ENCODE data around the gene TMEM139.
"Not testable (repeated sequence)": the region's sequence is repeated elsewhere in the genome, so short reads cannot be mapped to it uniquely, and the experiment has no call there.

TMEM139 gene

DNA sequence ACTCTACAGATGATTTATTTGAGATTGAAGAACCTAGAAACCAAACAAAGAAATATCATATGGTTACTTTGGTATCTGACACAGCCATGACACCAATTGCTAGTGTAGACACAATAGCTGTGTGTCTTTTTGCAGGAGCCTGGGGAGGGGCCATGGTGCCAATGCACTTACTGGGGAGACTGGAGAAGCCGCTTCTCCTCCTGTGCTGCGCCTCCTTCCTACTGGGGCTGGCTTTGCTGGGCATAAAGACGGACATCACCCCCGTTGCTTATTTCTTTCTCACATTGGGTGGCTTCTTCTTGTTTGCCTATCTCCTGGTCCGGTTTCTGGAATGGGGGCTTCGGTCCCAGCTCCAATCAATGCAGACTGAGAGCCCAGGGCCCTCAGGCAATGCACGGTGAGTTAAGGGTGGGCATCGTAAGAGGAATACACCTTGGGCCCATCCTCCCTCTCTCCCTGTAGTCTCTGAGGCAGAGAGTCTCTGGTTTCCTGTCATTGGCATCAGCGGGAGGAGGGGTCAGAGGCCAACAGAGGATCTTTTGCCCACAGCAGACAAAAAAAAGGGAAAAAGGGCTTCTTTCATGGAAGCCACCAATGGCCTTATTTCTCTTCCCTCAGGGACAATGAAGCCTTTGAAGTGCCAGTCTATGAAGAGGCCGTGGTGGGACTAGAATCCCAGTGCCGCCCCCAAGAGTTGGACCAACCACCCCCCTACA lies 1.2 kb downstream of the TMEM139 start:
- Histone ChIP-seq H3K9ac (ENCODE audit: low read length) (no peak overlapping the region), H3K27me3 (ENCODE audit: control insufficient read depth, insufficient read depth, low read length) (no peaks in the 10 kb centered on the region), H3K36me3 (ENCODE audit: control insufficient read depth, insufficient read depth, low read length) (no peaks in the 10 kb centered on the region), H3K27ac (ENCODE audit: low read depth, low read length) (no peak overlapping the region), H3K4me1 (ENCODE audit: control insufficient read depth, insufficient read depth, low read length) (peaks cover 14% of the 10 kb centered on the region), H3K4me3 (ENCODE audit: low read length) (no peak overlapping the region)

DNA sequence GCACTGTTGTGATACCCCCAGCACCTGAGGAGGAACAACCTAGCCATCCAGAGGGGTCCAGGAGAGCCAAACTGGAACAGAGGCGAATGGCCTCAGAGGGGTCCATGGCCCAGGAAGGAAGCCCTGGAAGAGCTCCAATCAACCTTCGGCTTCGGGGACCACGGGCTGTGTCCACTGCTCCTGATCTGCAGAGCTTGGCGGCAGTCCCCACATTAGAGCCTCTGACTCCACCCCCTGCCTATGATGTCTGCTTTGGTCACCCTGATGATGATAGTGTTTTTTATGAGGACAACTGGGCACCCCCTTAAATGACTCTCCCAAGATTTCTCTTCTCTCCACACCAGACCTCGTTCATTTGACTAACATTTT lies 1.7 kb downstream of the TMEM139 start:
- peaks cover 14% of the 10 kb centered on the region for H3K4me1 ChIP-seq (ENCODE audit: control insufficient read depth, insufficient read depth, low read length)
- no peak overlapping the region for H3K9ac ChIP-seq (ENCODE audit: low read length)
- H3K27me3 ChIP-seq (ENCODE audit: control insufficient read depth, insufficient read depth, low read length) = no peaks in the 10 kb centered on the region
- no peak overlapping the region for H3K27ac ChIP-seq (ENCODE audit: low read depth, low read length)
- no peak overlapping the region for H3K4me3 ChIP-seq (ENCODE audit: low read length)
- no peaks in the 10 kb centered on the region for H3K36me3 ChIP-seq (ENCODE audit: control insufficient read depth, insufficient read depth, low read length)

DNA sequence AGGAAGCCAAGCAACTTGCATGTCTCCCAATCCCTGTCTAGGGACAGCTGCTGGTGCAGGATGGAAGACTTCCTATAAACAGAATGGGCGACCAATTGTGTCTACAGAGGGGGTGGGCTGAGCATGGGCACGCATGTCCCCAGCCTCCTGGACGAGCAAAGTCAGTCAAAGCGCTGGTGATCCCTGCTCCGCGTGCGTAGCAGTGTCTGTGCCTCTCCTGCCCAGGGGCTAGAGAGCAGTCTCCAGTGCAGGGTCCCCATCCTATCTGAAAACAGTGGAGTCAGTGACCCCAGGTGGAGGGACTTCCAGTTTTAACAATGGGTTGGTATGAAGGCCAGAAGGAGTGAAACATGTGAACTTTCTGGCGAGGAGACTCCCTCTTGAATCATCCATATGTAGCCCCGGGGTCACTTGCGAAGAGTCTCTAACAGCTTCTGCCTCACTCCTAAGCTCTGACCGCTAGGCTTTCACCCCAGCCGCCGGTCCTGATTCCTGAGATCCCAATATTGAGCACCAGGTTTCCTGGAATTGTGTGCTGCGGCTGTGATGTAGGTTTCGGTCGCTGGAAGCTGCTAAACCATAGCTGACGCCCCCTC lies 2.7 kb downstream of the TMEM139 start:
- Histone ChIP-seq H3K27ac (ENCODE audit: low read depth, low read length) (peak overlapping the region; percentile 57), H3K4me3 (ENCODE audit: low read length) (peak overlapping the region; percentile 63), H3K9ac (ENCODE audit: low read length) (no peak overlapping the region), H3K36me3 (ENCODE audit: control insufficient read depth, insufficient read depth, low read length) (peaks cover 6% of the 10 kb centered on the region), H3K4me1 (ENCODE audit: control insufficient read depth, insufficient read depth, low read length) (peaks cover 14% of the 10 kb centered on the region), H3K27me3 (ENCODE audit: control insufficient read depth, insufficient read depth, low read length) (no peaks in the 10 kb centered on the region)

DNA sequence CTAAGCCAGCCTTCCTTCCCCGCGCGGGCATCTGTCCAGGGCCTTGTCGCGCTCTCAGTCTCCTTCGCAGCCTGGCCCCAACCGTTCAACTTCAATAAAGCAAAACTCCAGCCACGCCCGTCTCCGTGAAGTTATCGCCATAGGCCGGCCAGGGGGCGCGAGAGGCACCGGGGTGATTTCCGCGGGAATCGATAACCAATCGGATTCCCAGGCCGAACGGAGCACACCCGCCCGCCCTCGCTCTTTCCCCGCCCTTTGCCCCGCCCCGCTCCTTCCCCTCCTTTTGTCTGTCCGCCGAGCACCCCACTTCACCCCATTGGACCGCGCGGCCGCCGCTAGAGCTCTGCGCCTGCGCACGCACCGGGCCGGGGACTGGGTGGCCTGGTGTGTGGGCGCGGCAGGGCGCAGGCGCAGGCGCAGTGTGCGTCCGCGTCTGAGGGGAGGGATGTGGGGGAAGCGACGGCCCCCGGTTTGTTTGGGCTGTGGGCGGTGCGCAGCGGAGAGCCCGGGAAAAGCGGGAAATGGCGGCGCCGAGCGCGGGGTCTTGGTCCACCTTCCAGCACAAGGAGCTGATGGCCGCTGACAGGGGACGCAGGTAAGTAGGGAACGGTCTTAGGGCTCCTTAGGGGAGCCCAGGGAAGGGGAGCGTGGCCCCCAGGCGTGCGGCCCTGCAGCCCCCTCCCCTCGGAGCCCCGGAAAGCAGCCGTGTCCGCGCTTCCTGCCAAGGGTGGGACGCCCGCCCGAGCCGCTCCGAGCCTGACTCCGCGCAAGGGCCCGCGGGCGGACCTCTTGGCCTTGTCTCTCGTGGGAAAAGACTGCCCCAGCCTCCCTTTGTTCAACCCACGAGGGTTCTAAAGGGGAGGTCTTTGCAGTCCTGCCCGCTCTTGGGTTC lies 3.4 kb downstream of the TMEM139 start, which contains the start of gene CASP2:
TSS of gene CASP2 (plus strand) at position 417 of the 892 bp plus-strand sequence. CDS start at position 522, 105 bp downstream.
- peak within 1 kb of the TSS; percentile 68 for H3K9ac ChIP-seq (ENCODE audit: low read length)

DNA sequence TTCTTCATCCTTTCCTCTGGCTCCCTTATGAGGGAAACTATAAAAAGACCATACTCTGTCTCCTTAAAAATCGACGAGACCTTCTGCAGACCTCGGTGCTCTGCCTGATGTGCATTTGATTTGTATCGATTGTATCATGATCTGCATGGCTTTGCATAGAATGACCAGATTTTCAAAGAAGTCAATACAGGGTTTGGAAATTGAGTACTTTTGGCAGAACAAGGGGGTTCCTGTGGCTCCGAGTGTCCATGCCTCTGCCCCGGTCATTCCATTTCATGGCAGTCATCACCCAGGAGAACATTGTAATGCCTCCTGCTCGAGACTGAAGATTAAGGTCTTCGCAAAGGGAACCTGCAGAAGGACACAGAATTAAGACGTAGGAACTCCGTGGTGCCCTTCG lies 4.1 kb downstream of the TMEM139 start:
- peak overlapping the region; percentile 95 for H3K4me3 ChIP-seq (ENCODE audit: low read length)
- H3K9ac ChIP-seq (ENCODE audit: low read length) = peak overlapping the region; percentile 68
- H3K27ac ChIP-seq (ENCODE audit: low read depth, low read length) = peak overlapping the region; percentile 85
- H3K27me3 ChIP-seq (ENCODE audit: control insufficient read depth, insufficient read depth, low read length) = no peaks in the 10 kb centered on the region
- H3K4me1 ChIP-seq (ENCODE audit: control insufficient read depth, insufficient read depth, low read length) = peaks cover 14% of the 10 kb centered on the region
- peaks cover 11% of the 10 kb centered on the region for H3K36me3 ChIP-seq (ENCODE audit: control insufficient read depth, insufficient read depth, low read length)

More for the DNA sequence above, 3.4 kb downstream of the TMEM139 start, which contains the start of gene CASP2:
- H3K27ac ChIP-seq (ENCODE audit: low read depth, low read length) = peak within 1 kb of the TSS; percentile 85
- H3K27me3 ChIP-seq (ENCODE audit: control insufficient read depth, insufficient read depth, low read length) = no peaks in the 10 kb centered on the region
- peak within 1 kb of the TSS; percentile 95 for H3K4me3 ChIP-seq (ENCODE audit: low read length)
- H3K4me1 ChIP-seq (ENCODE audit: control insufficient read depth, insufficient read depth, low read length) = peaks cover 14% of the 10 kb centered on the region
- peaks cover 6% of the 10 kb centered on the region for H3K36me3 ChIP-seq (ENCODE audit: control insufficient read depth, insufficient read depth, low read length)

DNA sequence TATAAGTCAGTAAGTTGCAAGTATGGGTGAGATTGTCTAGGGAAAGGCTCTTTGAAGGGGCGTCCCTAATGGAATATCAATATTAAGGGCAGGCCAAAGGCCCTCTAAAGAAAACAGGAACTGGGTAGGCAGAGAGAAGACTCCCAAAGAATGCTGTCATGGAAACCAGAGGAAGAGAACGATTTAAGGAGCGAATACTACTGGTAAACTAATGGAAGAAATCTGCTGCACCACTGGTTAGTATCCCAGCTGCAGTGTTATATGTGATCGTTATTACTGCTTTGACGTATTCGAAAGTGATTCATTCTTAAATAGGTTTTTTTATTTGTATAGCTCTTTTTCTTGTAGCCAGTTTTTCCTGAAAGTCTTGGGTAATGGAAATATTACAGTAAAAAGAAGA lies 4.7 kb downstream of the TMEM139 start:
- H3K4me3 ChIP-seq (ENCODE audit: low read length) = peak overlapping the region; percentile 95
- H3K36me3 ChIP-seq (ENCODE audit: control insufficient read depth, insufficient read depth, low read length) = peaks cover 12% of the 10 kb centered on the region
- no peak overlapping the region for H3K27ac ChIP-seq (ENCODE audit: low read depth, low read length)
- no peaks in the 10 kb centered on the region for H3K27me3 ChIP-seq (ENCODE audit: control insufficient read depth, insufficient read depth, low read length)
- H3K9ac ChIP-seq (ENCODE audit: low read length) = no peak overlapping the region
- peaks cover 14% of the 10 kb centered on the region for H3K4me1 ChIP-seq (ENCODE audit: control insufficient read depth, insufficient read depth, low read length)

DNA sequence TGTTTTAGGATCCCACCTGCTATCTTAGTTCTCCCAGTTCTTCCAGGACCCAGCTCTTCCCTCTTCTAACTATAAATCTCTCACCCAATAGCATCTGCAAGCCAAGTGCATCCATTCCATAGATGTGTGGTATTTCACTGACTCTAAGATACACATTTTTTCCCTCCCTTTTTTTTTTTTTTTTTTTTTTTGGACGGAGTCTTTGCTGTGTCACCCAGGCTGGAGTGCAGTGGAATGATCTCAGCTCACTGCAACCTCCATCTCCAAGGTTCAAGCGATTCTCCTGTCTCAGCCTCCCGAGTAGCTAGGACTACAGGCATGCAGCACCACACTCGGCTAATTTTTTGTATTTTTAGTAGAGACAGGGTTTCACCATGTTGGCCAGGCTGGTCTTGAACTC lies 5.1 kb downstream of the TMEM139 start:
- Histone ChIP-seq H3K36me3 (ENCODE audit: control insufficient read depth, insufficient read depth, low read length) (peaks cover 16% of the 10 kb centered on the region), H3K4me1 (ENCODE audit: control insufficient read depth, insufficient read depth, low read length) (peaks cover 14% of the 10 kb centered on the region)
- not testable (repeated sequence) for H3K4me3 ChIP-seq (ENCODE audit: low read length); H3K9ac ChIP-seq (ENCODE audit: low read length); H3K27me3 ChIP-seq (ENCODE audit: control insufficient read depth, insufficient read depth, low read length); H3K27ac ChIP-seq (ENCODE audit: low read depth, low read length)

DNA sequence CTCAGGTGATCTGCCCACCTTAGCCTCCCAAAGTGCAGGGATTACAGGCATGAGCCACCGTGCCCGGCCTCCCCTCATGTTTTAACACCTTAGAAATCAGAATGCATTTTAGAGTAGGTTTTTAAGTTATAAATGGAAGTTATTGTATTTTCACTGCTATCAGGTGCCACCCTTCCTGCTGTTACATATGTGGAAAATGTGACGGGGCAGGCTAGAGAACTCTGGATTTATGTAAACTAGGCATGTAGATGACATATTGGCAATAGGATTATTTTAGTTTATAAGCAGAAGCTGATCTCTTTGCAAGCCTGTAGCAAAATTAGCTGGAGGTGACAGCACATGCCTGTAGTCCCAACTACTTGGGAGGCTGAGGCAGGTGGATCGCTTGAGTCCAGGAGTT lies 5.5 kb downstream of the TMEM139 start:
- Histone ChIP-seq H3K9ac (ENCODE audit: low read length) (no peak overlapping the region), H3K4me3 (ENCODE audit: low read length) (no peak overlapping the region)

DNA sequence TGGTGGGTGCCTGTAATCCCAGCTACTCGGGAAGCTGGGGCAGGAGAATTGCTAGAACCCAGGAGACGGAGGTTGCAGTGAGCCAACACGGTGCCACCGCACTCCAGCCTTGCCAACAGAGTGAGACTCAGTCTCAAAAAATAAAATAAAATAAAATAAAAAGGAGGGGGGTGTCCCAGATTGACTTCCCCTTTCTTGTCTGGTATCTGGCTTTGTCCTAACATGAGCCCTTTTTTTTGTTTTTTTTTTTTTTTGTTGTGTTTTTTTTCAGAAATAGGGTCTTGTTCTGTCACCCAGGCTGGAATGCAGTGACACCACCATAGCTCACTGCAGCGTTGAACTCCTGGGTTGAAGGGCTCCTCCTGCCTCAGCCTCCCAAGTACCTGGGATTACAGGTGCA lies 8.1 kb downstream of the TMEM139 start:
- Histone ChIP-seq H3K4me1 (ENCODE audit: control insufficient read depth, insufficient read depth, low read length) (peaks cover 9% of the 10 kb centered on the region), H3K36me3 (ENCODE audit: control insufficient read depth, insufficient read depth, low read length) (peaks cover 16% of the 10 kb centered on the region), H3K9ac (ENCODE audit: low read length) (no peak overlapping the region), H3K4me3 (ENCODE audit: low read length) (no peak overlapping the region), H3K27me3 (ENCODE audit: control insufficient read depth, insufficient read depth, low read length) (no peaks in the 10 kb centered on the region), H3K27ac (ENCODE audit: low read depth, low read length) (no peak overlapping the region)

More for the DNA sequence above, 5.5 kb downstream of the TMEM139 start:
- Histone ChIP-seq H3K4me1 (ENCODE audit: control insufficient read depth, insufficient read depth, low read length) (peaks cover 14% of the 10 kb centered on the region), H3K27me3 (ENCODE audit: control insufficient read depth, insufficient read depth, low read length) (no peaks in the 10 kb centered on the region), H3K36me3 (ENCODE audit: control insufficient read depth, insufficient read depth, low read length) (peaks cover 16% of the 10 kb centered on the region), H3K27ac (ENCODE audit: low read depth, low read length) (no peak overlapping the region)

DNA sequence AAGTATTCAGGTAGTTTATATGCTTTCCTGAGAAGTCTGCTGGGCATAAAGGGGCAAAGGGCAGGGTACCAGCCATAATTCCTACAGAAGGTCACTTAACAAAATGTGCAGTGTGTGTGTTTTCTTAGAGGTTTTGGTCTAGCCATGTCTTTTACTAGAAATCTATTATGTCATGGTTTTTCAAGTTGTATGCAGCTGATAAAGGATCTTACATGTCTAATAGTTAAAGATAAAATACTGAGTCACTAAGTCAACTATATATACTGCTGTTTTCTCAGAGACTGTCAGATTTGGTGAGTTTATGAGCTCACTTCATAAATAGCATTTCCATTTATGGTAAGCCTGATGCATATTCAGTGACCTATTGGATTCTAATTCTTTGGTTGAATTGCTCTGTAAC lies 11.1 kb downstream of the TMEM139 start:
- Histone ChIP-seq H3K36me3 (ENCODE audit: control insufficient read depth, insufficient read depth, low read length) (peaks cover 33% of the 10 kb centered on the region), H3K27ac (ENCODE audit: low read depth, low read length) (no peak overlapping the region), H3K27me3 (ENCODE audit: control insufficient read depth, insufficient read depth, low read length) (no peaks in the 10 kb centered on the region), H3K4me1 (ENCODE audit: control insufficient read depth, insufficient read depth, low read length) (no peaks in the 10 kb centered on the region), H3K9ac (ENCODE audit: low read length) (no peak overlapping the region), H3K4me3 (ENCODE audit: low read length) (no peak overlapping the region)

DNA sequence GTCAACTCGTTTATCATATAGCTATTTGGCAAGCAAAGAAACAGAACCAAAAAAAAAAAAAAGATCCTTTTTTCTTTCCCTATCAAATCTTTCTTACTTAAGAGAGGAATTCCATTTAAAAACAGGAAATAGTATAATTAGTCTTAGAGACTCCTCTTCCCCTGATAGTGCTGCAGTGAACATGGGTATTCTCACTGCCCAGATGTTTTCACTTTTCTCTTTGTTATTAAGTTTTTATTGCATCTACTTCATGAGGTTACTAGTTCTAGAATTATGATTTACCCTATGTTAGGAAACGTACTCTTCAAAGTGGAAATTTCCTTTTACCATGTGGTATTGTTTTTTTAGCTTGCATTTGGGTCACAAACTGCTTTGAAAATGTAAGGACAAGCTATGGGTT lies 11.9 kb downstream of the TMEM139 start:
- Histone ChIP-seq H3K9ac (ENCODE audit: low read length) (no peak overlapping the region), H3K36me3 (ENCODE audit: control insufficient read depth, insufficient read depth, low read length) (peaks cover 40% of the 10 kb centered on the region), H3K27me3 (ENCODE audit: control insufficient read depth, insufficient read depth, low read length) (no peaks in the 10 kb centered on the region), H3K4me3 (ENCODE audit: low read length) (no peak overlapping the region), H3K4me1 (ENCODE audit: control insufficient read depth, insufficient read depth, low read length) (no peaks in the 10 kb centered on the region), H3K27ac (ENCODE audit: low read depth, low read length) (no peak overlapping the region)

DNA sequence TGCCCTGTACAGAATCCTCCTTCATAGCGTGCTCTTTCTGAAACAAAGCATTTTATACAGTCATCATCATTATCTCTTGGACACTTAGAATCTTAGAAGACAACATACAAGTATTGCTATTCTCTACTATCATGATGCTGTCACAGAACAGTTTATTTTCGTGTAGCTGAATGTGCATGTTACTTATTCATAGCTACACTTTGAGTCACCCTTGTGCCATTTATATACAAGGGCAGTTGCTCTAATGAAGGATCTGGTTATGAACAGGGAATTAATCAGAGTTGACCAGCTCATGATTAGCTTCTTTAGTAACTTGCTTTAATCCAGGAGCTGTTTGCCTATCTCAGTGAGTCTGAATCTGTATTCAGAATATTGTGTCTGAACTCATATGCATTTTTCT lies 14.6 kb downstream of the TMEM139 start:
- Histone ChIP-seq H3K27ac (ENCODE audit: low read depth, low read length) (no peak overlapping the region), H3K27me3 (ENCODE audit: control insufficient read depth, insufficient read depth, low read length) (no peaks in the 10 kb centered on the region), H3K4me1 (ENCODE audit: control insufficient read depth, insufficient read depth, low read length) (no peaks in the 10 kb centered on the region), H3K9ac (ENCODE audit: low read length) (no peak overlapping the region), H3K4me3 (ENCODE audit: low read length) (no peak overlapping the region), H3K36me3 (ENCODE audit: control insufficient read depth, insufficient read depth, low read length) (peaks cover 40% of the 10 kb centered on the region)
